Epithelial cell of prostate (primary cell): Measurements from ENCODE around the gene SEC16A.

Source experiments
- DNase-seq: peaks from one replicate; pipeline ENCODE4 v3.0.0-alpha.2; 2011; ENCODE audit warnings: low read depth, low spot score
- H3K27ac ChIP-seq: fragments of 450-650 bp; 2 replicates; pipeline ENCODE4 v1.5.1; 2017; ENCODE audit warnings: mild to moderate bottlenecking

The SEC16A gene, protein sequence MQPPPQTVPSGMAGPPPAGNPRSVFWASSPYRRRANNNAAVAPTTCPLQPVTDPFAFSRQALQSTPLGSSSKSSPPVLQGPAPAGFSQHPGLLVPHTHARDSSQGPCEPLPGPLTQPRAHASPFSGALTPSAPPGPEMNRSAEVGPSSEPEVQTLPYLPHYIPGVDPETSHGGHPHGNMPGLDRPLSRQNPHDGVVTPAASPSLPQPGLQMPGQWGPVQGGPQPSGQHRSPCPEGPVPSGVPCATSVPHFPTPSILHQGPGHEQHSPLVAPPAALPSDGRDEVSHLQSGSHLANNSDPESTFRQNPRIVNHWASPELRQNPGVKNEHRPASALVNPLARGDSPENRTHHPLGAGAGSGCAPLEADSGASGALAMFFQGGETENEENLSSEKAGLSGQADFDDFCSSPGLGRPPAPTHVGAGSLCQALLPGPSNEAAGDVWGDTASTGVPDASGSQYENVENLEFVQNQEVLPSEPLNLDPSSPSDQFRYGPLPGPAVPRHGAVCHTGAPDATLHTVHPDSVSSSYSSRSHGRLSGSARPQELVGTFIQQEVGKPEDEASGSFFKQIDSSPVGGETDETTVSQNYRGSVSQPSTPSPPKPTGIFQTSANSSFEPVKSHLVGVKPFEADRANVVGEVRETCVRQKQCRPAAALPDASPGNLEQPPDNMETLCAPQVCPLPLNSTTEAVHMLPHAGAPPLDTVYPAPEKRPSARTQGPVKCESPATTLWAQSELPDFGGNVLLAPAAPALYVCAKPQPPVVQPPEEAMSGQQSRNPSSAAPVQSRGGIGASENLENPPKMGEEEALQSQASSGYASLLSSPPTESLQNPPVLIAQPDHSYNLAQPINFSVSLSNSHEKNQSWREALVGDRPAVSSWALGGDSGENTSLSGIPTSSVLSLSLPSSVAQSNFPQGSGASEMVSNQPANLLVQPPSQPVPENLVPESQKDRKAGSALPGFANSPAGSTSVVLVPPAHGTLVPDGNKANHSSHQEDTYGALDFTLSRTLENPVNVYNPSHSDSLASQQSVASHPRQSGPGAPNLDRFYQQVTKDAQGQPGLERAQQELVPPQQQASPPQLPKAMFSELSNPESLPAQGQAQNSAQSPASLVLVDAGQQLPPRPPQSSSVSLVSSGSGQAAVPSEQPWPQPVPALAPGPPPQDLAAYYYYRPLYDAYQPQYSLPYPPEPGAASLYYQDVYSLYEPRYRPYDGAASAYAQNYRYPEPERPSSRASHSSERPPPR (N-terminal part only)

DNA sequence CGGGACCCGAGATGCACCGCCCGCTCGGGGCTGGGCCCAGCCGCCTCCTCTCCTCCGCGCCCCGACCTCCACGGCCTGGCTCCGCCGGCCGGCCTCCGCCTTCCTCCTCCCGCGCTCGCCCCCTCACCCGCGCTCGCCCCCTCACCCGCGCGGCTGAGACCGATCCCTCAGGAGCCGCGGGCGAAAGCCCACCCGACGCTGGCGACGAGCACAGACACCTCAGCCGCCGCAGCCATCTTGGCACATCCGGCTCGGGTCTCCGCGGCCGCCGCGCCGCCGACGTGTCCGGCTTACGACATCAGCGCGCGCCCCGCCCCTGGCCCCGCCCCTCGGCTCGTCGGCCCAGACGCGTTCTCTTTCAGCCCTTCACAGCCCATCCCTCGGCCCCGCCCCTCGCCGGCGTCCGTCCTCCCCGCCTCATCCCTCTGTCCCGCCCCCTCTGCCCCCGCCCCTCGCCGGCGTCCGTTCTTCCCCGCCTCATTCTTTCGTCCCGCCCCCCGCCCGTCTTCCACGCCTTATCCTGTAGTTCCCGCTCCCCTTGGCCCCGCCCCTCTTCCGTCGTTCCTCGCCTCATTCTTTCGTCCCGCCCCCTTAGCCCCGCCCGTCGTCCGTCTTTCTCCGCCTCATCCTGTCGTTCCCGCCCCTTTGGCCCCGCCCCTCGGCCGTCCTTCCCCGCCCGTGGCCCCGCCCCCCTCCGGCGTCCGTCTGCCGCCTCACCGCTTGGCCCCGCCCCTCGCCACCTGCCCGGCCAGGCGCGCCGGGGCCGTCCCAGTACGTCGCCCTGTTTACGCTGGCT is at the start of gene SEC16A:
Gene SEC16A, minus strand, starts transcription at position 248 of the 796 bp plus-strand sequence. CDS start 5,425 bp downstream, outside the sequence.
- peak; percentile 81 for DNase-seq
- peak within 1 kb of the TSS; percentile 96 for H3K27ac ChIP-seq

DNA sequence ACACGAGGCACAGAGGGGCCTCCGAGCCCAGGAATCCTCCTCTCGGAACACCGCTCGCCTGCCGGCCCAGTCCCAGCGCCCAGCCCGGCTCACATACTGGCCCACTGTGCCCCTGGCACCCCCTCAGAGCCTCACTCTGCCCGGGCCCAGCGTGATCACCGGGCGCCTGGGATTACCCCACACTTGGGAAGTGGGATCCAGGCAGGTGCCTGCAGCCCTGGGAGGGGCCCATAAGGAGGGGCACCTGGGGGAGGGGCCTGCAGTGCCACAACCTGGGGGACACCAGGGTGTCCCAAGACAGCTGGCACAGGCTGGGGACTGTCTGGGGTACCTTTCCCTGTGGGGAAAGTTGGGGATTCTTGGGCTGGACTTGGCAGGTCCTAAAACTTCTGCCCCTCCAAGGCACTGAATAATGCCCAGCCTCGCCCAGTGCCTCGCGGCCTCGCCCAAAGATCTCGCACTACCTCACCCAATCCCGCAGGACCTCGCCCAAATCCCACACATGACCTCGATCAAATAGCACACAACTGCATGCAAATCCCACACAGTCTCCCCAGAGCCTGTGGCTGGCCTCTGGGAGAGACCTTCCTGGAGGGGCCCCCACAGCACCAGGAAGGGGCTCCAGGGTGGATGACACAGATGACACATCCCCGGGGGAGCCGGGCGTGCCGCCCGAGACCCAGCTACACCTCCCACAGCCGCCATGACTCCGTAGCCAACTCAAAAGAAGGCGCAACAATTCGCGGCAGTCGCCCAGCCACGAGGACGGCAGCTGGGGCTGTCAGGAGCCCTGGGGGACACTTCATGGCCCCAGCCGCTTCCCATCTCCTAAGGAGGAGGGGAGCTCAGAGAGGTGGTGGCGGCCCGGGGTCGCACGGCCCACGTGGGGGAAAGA is 49.3 kb upstream of the SEC16A start:
- DNase-seq: no peak
- no peak overlapping the region for H3K27ac ChIP-seq

- no peak overlapping the region for H3K27ac ChIP-seq
- no peak for DNase-seq
These were observed 48.5 kb upstream of the SEC16A start for GRCh38 chr9:136531186-136531903.

- no peak overlapping the region for H3K27ac ChIP-seq
- no peak for DNase-seq
These were observed 47.7 kb upstream of the SEC16A start for GRCh38 chr9:136530461-136531089.

GRCh38 chr9:136529516-136530460 is 46.9 kb upstream of the SEC16A start:
- no peak overlapping the region for H3K27ac ChIP-seq

GRCh38 chr9:136528716-136529341 is 46.0 kb upstream of the SEC16A start:
- DNase-seq: no peak
- no peak overlapping the region for H3K27ac ChIP-seq

More at GRCh38 chr9:136529516-136530460, 46.9 kb upstream of the SEC16A start:
- DNase-seq: no peak

DNA sequence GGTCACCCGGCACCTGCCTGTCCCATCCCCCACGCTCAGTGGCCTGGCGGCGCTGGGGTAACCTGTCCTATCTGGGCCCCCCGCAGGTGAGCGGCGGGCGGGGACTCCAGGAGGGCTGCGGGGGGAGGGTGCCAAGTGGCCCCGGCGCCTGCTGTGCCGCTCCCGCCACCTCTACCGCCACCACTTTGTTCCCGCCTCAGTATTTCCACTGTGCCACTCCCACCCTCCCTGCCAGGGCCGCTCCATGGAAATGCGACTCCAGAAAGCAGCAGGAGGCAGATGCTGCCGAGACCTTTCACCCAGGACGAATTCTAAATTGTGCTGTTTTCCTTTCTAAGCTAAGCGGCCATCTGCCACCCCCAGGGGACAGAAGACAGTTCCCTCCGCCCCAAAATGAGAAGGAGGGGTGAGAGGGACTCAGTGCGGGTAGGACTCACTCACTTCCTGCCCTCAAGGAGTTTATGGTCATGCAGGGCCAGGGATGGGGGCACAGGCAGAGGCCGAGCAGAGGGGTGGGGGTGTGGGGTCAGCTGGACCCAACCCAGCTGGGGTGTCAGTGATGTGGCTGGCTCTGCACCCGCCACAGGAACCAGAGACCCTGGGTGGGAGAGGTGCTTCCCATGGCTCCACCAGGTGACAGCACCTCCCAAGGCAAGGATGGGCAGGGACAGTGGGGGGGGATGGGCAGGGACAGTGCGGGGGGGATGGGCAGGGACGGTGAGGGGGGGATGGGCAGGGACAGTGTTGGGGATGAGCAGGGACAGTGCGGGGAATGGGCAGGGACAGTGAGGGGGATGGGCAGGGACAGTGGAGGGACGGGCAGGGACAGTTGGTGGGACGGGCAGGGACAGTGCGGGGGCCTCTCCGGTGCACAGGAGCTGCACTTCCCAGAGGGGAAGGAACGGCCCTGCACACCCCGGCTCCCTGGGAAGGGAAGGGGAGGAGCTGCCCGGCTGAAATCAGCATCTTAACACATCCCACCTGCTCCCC is 45.2 kb upstream of the SEC16A start:
- no peak for DNase-seq
- no peak overlapping the region for H3K27ac ChIP-seq

DNA sequence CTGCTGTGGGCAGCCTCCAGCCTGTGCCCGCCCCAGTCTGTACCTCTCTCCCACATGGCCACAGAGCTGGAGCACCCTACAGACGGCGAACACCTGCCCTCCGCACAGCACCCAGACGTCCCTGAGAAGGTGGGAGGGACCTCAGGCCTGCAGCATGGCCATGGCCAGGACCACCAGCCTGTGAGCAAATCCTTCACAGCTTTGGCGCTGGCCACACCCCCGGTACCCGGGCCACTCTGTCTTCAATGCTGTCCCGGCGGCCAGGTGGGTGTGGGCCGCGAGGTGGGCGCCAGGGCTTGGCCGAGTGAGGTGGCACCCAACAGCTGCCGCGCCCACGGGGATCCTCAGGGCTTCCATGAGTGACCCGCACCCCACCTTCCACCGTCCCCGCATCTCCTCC is 44.3 kb upstream of the SEC16A start:
- DNase-seq: no peak
- H3K27ac ChIP-seq: no peak overlapping the region

DNA sequence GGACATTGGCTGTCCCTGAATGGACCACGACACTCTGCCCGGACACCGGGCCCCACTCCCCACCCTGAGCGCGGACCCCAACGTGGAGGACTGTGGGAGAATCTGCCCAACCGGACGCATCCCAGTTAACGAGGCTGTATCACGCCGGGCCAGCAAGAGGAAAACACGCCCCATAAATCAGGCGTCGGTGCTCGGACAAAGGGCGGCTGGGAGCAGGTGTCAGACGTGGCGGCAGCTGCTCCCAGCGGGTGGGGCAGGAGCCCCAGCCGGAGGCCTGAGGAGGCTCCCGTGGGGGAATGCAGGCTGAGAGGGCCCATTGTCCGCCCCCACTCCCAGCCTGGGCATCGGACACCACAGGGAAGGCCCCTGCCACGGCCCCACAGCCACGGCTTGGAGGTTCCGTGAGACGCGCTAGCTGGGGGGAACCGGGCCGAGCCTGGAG is 43.8 kb upstream of the SEC16A start:
- DNase-seq: no peak
- no peak overlapping the region for H3K27ac ChIP-seq

DNA sequence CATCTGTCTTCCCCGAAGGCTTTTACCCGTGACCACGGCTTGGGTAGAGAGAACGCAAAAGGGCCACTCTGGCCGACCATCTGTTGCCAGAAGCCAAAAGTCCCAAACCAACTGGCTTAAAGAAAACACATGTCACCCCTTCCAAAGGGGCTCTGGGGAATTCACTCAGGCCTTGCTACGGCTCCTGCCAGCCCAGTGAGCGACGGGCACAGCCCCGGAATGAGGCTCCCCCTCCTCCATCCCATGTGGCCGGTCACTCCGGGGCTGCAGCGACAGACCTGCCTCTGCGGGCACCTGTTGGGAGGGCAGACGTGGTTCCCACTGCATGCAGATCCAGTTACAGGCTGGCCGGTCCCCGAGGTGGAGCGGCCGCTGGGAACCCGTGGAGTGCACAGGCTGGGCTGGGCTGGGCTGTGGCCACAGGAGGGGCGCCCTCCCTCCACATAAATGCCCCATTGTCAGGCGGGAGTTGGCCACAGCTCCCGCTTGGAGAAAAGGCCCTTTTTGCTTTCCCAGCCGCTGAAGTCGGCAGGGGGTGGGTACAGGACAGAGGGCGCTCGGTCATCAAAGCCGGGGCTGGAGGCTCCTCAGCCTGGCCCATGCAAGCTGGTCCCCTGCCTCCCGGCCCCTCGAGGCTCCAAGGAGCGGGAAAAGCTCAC is 43.1 kb upstream of the SEC16A start:
- H3K27ac ChIP-seq: no peak overlapping the region
- DNase-seq: no peak

- no peak overlapping the region for H3K27ac ChIP-seq
- DNase-seq: no peak
These were observed 42.4 kb upstream of the SEC16A start for GRCh38 chr9:136525207-136525606.

DNA sequence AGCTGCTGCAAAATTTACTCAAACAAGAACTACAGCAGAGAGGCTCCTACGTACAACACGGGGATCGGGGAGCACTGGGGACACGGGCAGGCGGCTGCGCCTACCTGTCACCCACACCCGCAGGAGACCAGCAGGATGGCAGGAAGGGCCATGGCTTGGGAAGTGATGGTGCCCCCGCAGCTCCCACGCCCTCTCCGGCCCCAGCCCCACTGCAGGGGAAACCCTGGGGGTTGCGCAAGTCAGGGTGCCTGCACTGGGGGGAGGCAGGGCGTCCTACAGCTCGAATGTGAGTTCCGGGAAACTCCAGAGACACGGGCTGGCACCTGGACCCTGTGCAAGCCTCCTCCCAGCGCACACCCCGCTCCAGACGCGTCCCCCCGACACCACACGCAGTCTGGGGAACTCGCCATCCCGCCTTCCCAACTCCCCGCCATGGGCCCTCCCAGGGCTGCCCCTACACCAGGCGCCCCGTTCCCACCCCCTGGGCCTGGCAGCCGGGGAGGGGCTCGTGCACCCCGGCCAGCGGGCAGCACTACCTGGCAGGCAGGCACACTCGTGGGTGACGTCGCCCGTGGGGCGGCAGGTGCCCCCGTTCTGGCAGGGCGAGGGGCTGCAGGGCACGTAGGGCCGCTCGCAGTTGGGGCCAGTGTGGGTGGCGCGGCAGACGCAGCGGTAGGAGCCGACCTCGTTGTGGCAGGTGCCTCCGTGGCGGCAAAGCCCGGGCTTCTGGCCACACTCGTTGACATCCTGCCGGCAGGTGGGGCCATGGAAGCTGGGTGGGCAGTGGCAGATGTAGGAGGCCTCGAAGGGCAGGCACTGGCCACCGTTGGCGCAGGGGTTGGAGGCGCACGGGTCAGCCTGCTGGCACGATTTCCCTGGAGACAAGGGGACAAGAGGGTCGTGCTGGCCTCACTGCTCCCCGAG is 39.7 kb upstream of the SEC16A start:
- DNase-seq: no peak
- no peak overlapping the region for H3K27ac ChIP-seq

DNA sequence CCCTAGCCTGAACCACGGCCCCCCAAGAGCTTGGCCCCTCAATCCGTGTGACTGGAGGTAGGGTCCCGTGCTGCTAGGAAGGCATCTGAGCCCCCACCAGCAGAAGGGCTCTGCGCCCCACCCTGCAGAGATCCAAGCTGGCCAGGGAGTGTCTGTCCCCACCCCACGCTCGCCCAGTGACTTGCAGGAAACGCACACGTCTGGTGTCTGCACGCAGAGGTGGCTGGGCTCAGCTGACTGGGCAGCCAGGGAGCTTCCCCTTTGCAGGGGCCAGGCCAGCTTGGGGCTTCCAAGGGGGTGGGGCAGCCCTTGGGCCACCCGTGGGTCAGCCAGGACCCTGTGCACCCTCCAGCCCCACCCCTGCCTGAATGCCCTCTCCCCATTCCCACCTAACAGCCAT is 38.7 kb upstream of the SEC16A start:
- no peak overlapping the region for H3K27ac ChIP-seq
- no peak for DNase-seq
